Suprapubic skin (tissue), 3 donors: ENCODE data around the gene TMPRSS7.

ENCODE experiments used
- CTCF ChIP-seq, 2 donors: fragments of 200-600 bp in 1 of 2; fragments of 450-650 bp in 1 of 2; sonication (generic) in 1 of 2; IDR thresholded peaks; one replicate each; pipeline ENCODE4 v1.5.1; 2016 to 2019; ENCODE audit warnings: antibody characterized with exemption in 2 of 2, mild to moderate bottlenecking in 1 of 2, moderate library complexity in 1 of 2
- POLR2AphosphoS5 ChIP-seq, 3 donors: sonication (generic); formaldehyde crosslinking; IDR thresholded peaks; one replicate each; pipeline ENCODE4 v1.6.1; 2017; ENCODE audit warnings: antibody characterized with exemption in 3 of 3

- TF ChIP-seq POLR2AphosphoS5 (IDR thresholded peaks at IDR 0.05) (no peak), CTCF (IDR thresholded peaks at IDR 0.05) (no peak)
These were observed 17.4 kb upstream of the TMPRSS7 start for GRCh38 chr3:112017091-112017490.
